ENCODE measurements around the gene CCRL2. TPM values are rescaled to one million over a fixed set of nuclear protein-coding genes. Genes with fewer than 3 reads are reported as not detected.
"Not testable (repeated sequence)": the region's sequence is repeated elsewhere in the genome, so short reads cannot be mapped to it uniquely, and the experiment has no call there.

Gene CCRL2
- total RNA-seq, 1 donor from 2014 or later: not detected

DNA sequence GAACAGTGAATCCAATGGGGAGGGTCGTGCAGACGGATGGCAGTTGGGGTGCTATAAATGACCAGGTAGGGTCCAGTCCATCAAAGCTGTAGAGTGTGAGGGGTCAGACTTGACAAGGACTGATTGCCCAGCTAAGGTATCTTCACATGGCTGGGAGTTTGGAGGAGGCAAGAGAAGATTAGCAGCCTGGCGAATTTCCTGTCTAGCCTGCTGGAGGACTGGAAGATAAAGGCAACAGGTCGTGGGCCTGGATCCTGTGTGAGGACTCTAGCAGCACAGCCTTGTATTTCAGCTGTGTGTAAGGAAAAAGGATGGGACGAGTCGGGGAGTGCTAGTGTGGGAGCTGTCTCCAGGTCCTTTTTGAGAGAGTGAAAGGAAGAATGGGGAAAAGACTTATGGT, 17.8 kb upstream of the CCRL2 start:
- TF ChIP-seq, protein P1, sequence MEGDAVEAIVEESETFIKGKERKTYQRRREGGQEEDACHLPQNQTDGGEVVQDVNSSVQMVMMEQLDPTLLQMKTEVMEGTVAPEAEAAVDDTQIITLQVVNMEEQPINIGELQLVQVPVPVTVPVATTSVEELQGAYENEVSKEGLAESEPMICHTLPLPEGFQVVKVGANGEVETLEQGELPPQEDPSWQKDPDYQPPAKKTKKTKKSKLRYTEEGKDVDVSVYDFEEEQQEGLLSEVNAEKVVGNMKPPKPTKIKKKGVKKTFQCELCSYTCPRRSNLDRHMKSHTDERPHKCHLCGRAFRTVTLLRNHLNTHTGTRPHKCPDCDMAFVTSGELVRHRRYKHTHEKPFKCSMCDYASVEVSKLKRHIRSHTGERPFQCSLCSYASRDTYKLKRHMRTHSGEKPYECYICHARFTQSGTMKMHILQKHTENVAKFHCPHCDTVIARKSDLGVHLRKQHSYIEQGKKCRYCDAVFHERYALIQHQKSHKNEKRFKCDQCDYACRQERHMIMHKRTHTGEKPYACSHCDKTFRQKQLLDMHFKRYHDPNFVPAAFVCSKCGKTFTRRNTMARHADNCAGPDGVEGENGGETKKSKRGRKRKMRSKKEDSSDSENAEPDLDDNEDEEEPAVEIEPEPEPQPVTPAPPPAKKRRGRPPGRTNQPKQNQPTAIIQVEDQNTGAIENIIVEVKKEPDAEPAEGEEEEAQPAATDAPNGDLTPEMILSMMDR (IDR thresholded peaks at IDR 0.05): no peak
- Mint-ChIP-seq H3K9me3 (ENCODE audit: low read depth) (no peaks in the 10 kb centered on the region), H3K27me3 (ENCODE audit: low read depth) (peaks cover 13% of the 10 kb centered on the region), H3K27ac (ENCODE audit: unreplicated experiment) (no peak overlapping the region), H3K4me1 (ENCODE audit: low read depth) (peaks cover 3% of the 10 kb centered on the region), H3K4me3 (ENCODE audit: unreplicated experiment) (no peak overlapping the region), H3K36me3 (ENCODE audit: low read depth) (no peaks in the 10 kb centered on the region)
- no peak for DNase-seq (ENCODE audit: low spot score)

DNA sequence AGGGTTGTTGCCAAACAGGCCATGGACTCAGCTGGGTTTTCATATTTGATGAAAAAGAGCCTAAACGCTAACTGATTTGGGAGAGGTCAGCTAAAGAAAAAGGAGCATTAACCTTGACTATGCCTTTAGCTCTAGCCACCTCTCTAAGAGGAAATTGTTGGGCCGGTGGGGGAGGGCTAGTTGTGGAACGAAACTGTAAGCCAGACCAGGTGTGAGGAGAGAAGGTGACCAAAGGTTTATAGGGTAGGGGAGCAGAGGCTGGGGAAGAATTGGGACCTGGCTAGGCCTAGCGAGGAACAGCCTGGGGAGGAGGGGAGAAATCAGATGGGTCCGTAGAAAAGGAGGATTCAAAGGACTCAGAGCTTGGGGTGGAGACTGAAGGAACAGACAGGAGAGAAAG, 15.5 kb upstream of the CCRL2 start:
- peaks cover 13% of the 10 kb centered on the region for H3K27me3 Mint-ChIP-seq (ENCODE audit: low read depth)
- H3K9me3 Mint-ChIP-seq (ENCODE audit: low read depth); H3K27ac Mint-ChIP-seq (ENCODE audit: unreplicated experiment): not testable (repeated sequence)

DNA sequence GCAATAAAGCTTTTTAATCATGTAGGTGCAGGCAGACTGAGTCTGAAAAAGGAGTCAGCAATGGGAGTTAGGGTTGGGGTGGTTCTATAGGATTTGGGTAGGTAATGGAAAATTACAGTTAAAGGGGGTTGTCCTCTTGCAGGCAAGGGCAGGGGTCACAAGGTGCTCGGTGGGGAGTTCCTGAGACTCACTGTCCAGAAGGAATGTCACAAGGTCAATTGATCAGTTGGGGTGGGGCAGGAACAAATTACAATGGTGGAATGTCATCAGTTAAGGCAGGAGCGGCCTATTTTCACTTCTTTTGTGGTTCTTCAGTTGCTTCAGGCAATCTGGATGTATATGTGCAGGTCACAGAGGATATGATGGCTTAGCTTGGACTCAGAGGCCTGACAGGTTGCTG, 14.0 kb upstream of the CCRL2 start:
- Mint-ChIP-seq H3K9me3 (ENCODE audit: low read depth) (no peaks in the 10 kb centered on the region), H3K4me1 (ENCODE audit: low read depth) (no peaks in the 10 kb centered on the region), H3K27me3 (ENCODE audit: low read depth) (peaks cover 13% of the 10 kb centered on the region), H3K36me3 (ENCODE audit: low read depth) (no peaks in the 10 kb centered on the region), H3K4me3 (ENCODE audit: unreplicated experiment) (no peak overlapping the region), H3K27ac (ENCODE audit: unreplicated experiment) (no peak overlapping the region)
- TF ChIP-seq, protein P1 (IDR thresholded peaks at IDR 0.05): no peak
- no peak for DNase-seq (ENCODE audit: low spot score)

More for the DNA sequence above, 15.5 kb upstream of the CCRL2 start:
- not testable (repeated sequence) for H3K4me3 Mint-ChIP-seq (ENCODE audit: unreplicated experiment); H3K4me1 Mint-ChIP-seq (ENCODE audit: low read depth); H3K36me3 Mint-ChIP-seq (ENCODE audit: low read depth); DNase-seq (ENCODE audit: low spot score)

DNA sequence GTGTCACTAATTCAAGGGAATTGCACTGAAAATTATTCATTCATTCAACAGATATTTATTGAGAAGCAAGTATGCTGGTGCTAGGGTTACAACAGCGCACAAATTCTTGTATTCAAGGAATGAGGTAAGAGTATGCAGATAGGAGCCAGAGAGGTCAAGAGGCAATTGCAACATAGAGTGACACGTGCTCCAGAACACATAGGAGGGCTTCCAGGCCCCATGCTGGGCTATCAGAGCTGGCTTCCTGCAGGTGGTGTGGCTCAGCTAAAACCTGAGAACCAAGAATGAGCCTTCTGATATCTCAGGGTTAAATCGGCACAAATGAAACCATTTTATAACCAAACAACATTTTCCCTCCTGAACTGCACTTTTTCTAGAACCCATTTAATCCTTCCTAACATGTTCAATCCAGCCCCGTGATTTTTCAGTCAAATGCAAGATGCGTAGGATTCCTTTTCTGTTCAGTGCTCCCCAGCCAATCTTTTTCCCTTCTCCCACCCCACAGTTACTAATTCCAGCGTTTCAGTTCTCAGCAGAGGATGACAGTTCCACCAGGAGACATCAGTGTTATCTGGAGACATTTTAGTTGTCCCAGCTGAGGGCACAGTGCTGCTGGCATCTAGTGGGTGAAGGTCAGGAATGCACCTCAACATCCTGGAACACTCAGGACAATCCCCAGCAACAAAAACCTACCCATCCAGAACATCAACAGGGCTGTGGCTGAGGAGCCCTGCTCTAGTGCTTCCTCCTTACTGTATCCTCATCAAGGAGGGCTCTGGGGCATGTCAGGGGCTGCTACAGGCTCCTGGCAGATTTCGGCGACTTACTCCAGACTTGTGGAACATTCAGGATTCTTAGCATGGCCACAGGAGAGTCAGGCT, 13.3 kb upstream of the CCRL2 start:
- TF ChIP-seq, protein P1 (IDR thresholded peaks at IDR 0.05): no peak
- no peak for DNase-seq (ENCODE audit: low spot score)
- Mint-ChIP-seq H3K36me3 (ENCODE audit: low read depth) (no peaks in the 10 kb centered on the region), H3K27ac (ENCODE audit: unreplicated experiment) (no peak overlapping the region), H3K9me3 (ENCODE audit: low read depth) (no peaks in the 10 kb centered on the region), H3K4me3 (ENCODE audit: unreplicated experiment) (no peak overlapping the region), H3K27me3 (ENCODE audit: low read depth) (peaks cover 13% of the 10 kb centered on the region), H3K4me1 (ENCODE audit: low read depth) (no peaks in the 10 kb centered on the region)

DNA sequence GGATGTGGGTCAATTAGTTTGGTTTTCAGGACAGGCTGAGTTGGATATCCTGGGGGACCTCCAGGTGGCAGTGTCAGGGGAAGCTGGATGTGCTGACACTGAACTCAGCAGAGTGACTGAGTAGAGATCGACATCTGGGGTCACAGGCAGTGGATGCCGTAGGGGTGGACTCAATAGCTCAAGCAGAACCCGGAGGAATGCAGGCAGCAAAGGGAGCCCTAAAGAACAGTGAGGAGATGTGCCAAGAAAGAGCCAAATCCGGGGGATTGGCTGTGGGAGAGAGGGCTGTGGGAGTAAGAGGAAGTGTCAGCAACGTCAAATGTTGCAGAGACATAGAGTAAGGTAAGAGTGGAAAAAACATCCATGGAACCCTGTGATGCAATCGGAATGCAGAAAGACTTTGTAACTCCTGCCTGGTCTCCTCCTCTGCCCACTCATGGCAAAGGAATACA, 11.8 kb upstream of the CCRL2 start:
- H3K9me3 Mint-ChIP-seq (ENCODE audit: low read depth): no peaks in the 10 kb centered on the region
- no peaks in the 10 kb centered on the region for H3K36me3 Mint-ChIP-seq (ENCODE audit: low read depth)
- H3K4me3 Mint-ChIP-seq (ENCODE audit: unreplicated experiment): no peak overlapping the region
- H3K4me1 Mint-ChIP-seq (ENCODE audit: low read depth): no peaks in the 10 kb centered on the region
- DNase-seq (ENCODE audit: low spot score): no peak
- TF ChIP-seq, protein P1 (IDR thresholded peaks at IDR 0.05): peak; percentile 12
- H3K27ac Mint-ChIP-seq (ENCODE audit: unreplicated experiment): no peak overlapping the region
- H3K27me3 Mint-ChIP-seq (ENCODE audit: low read depth): peaks cover 13% of the 10 kb centered on the region
